Left ventricle myocardium superior (tissue), 1 donor: ENCODE measurements around the gene TSC22D1. TPM values are rescaled to one million over a fixed set of nuclear protein-coding genes. Genes with fewer than 3 reads are reported as not detected.
A peak's percentile ranks its signal among the peaks of the same experiment; 100 is the strongest.

ENCODE experiments used
- ATAC-seq: fragments of 200-7000 bp; cut with Tn5 transposase; one replicate; pipeline ENCODE4 v1.9.1; 2020; ENCODE audit warnings: mild to moderate bottlenecking, moderate library complexity
- DNase-seq: peaks from one replicate; pipeline ENCODE4 v3.0.0-alpha.2; 2020
- intact Hi-C: fragments of 100-400 bp; cut with micrococcal nuclease; formaldehyde crosslinking; loops from one replicate; pipeline ENCODE4 v1.11.0; 2022
- total RNA-seq: library from RNA; stranded (reverse); fragmentation: NEBNext Ultra II Directional; extraction: Animal tissue kit (Norgen Biotek cat#: 25700); gene quantifications from one replicate; pipeline ENCODE4 v1.2.1, GENCODE V29; 2021
- donor health status: DM: no; HTN: yes; CAD: no; lungs with severe emphysema.

Gene TSC22D1
- total RNA-seq, 1 donor from 2014 or later = 180 TPM

DNA sequence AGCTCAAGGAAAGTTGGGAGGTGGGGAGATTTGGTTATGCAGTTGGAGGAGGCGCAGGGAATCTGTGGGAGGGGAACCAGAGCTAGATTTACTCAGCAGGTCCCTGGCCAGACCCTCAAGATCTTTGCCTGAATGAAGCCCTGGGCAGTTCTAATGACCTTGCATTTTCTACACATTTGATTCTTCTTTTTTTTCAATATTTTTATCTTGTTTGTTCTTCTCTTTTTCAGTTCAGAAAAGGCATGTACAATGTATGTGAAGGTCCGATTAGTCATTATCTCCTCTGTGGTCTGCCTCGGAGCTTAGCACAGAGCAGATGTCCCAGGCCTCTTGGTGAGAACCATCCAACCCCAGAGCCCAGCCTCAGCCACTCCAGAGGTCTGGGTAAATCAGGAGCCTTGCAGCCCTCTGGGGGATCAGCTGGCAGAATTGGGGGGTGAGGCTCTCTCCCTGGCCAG, 178.3 kb downstream of the TSC22D1 start:
- DNase-seq (no peak), ATAC-seq (no peak)
- intact Hi-C loops = no loop called here

DNA sequence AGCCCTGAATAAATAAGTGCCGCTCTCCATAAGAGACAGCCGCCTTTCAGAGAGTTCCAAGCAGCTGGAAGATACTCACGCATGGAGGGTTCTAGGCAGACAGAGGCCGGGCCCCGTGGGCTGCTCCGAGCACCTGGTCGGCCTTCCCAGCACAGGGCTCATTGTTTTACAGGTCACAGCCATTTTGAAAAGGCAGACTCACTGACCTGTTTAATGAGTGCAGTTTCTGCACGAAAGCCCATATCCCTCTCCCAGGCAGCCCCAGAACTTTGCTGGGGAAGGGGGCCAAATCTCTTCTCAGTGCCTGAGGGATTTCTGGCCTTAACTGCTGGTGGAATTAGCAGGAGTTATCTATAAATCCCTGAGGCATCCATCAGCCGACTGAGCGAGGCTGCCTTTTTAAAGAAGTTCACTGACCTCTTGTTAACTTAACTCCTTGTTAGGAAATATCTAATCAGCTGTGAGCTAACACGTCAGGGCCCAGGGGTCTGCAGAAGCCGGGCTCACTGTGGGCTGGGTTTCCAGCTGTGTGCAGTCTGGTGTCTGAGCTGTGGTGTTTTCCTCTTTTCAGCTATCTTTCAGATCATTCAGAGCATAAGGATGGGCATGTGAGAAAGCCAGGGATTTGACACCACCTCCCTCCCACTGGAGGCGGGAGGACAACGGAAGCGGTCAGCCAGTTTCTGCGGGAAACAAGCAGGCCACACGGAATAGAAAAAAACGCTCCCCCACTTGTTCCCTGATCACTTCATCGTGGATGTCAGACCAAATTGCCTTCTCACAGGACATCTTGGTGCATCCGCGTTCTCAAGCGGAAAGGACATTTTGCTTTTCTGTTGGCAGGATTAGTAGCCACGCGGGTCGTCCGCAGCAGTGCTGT, 179.2 kb downstream of the TSC22D1 start:
- ATAC-seq = peak; percentile 85
- intact Hi-C loops = no loop called here
- peak; percentile 59 for DNase-seq

GRCh38 chr13:44395976-44396694, 180.0 kb downstream of the TSC22D1 start:
- no peak for ATAC-seq
- intact Hi-C loops = no loop called here

DNA sequence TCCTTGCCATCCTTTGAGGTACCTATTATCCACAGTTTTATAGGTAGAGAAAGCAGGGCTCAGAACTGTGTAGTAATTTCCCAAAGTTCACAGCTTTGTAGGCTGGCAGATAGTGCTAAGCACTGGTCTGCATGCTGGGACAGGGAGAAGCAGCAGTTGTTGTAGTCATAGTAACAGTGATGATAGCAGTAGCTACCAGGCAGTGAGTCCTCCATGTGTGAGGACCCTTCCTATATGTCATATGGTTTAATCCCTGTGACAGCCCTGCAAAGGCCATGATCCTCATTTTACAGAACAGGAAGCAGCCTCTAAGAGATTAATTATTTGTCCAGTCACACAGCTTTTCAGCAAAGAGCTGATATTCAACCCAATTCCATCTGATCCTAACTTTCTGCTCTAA, 181.5 kb downstream of the TSC22D1 start:
- DNase-seq = no peak
- intact Hi-C loops = no loop called here

More at GRCh38 chr13:44395976-44396694, 180.0 kb downstream of the TSC22D1 start:
- no peak for DNase-seq

DNA sequence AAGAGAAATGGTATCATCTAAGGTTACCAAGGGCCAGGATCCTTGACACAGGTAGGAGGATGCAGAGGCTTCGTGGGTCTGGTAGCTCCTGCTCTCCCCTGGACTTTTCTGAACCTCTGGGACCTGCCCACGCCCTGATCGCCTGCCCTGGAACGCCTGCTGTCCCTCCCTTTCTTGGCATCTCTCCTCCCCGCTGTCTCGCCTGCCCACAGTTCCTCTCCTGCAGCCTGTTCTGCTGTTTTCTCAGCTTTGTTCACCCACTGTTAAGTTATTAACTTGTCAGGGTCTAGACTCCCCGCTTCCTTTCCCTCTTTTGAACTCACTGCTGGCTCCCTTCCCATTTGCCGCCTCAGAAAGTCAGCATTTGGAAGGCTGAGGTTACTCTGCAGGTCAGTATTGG, 182.7 kb downstream of the TSC22D1 start:
- ATAC-seq = no peak
- DNase-seq = no peak
- intact Hi-C loops = no loop called here

More for the DNA sequence above, 181.5 kb downstream of the TSC22D1 start:
- no peak for ATAC-seq

- ATAC-seq (no peak), DNase-seq (no peak)
- intact Hi-C loops = no loop called here
These were observed 186.3 kb downstream of the TSC22D1 start for GRCh38 chr13:44389876-44390275.

- DNase-seq (no peak), ATAC-seq (no peak)
- intact Hi-C loops = no loop called here
These were observed 187.0 kb downstream of the TSC22D1 start for GRCh38 chr13:44389060-44389666.

- DNase-seq = peak; percentile 57
- intact Hi-C loops = no loop called here
- peak; percentile 79 for ATAC-seq
These were observed 187.6 kb downstream of the TSC22D1 start for GRCh38 chr13:44388427-44389059.

DNA sequence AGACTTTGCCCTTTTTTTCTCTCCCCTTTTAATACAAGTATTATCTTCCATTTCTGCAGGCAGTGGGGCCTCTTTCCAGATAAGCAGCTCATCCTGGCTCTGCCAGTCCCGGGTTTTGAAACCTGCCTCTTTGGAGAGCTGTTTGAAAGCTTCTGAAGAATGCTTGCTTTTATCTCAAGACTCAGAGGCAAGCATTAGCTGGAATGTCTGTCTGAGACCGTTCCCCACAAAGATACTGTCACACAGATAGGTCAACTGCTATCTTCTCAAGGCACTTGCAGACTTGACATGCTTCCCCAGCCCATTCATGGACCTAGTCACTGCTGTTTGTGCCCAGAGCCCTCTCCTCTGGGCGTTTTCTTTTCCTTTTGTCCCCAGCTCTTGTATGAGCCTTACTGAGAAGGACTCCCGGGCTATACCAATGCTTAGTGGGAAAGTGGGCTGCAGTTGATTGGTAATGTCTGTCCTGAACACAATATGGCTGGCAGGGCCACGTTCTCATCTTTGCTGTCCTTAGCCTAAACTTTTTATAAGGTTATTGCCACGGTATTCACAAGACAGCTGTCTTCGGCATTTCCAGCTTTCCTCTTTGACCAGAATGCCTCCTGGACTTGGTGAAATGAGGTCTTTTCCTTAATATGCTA, 189.1 kb downstream of the TSC22D1 start:
- intact Hi-C loops = no loop called here
- DNase-seq = no peak
- ATAC-seq = no peak

GRCh38 chr13:44385847-44386246, 190.3 kb downstream of the TSC22D1 start:
- no peak for ATAC-seq
- intact Hi-C loops = no loop called here

GRCh38 chr13:44385401-44385800, 190.7 kb downstream of the TSC22D1 start:
- intact Hi-C loops = no loop called here
- ATAC-seq (no peak), DNase-seq (no peak)

More at GRCh38 chr13:44385847-44386246, 190.3 kb downstream of the TSC22D1 start:
- no peak for DNase-seq

DNA sequence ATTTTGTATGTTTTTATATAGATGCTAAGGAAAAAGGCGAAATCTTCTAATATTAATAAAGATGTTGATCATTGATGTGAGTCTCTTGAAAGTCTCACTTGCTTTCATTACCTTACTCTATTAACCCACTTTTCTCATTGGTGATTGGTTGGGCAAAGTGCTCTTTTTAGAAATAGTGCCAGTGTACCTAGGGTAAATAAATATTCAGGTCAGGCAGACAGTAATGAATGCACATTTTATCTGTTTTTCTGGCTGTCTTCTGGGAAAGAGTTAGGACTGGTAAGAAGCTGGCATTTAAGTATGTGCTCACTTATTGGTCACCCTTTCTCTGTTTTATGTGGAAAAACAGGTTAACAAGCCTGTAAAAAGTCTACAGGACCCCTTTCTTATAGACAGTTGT, 191.4 kb downstream of the TSC22D1 start:
- ATAC-seq = no peak
- DNase-seq = no peak
- intact Hi-C loops = no loop called here

DNA sequence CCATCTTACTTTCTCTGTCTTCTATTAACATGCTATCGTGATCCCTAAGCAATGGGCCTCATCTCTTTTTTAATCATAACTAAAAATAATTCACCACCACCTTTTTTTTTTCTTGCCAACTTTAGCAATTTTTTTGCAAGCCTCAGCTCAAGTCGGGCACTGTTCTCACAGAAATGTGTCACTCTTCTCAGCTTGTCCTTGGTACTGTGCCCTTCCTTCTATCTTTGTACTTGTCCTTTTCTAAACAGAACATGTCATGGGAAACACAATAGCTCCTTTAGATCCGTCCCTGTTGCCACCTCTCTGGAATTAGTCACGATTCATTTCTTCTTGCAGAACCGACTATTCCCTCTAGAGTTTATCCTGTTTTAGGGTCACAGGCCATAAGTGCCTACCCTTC, 192.2 kb downstream of the TSC22D1 start:
- ATAC-seq (peak; percentile 81), DNase-seq (no peak)
- intact Hi-C loops = no loop called here

DNA sequence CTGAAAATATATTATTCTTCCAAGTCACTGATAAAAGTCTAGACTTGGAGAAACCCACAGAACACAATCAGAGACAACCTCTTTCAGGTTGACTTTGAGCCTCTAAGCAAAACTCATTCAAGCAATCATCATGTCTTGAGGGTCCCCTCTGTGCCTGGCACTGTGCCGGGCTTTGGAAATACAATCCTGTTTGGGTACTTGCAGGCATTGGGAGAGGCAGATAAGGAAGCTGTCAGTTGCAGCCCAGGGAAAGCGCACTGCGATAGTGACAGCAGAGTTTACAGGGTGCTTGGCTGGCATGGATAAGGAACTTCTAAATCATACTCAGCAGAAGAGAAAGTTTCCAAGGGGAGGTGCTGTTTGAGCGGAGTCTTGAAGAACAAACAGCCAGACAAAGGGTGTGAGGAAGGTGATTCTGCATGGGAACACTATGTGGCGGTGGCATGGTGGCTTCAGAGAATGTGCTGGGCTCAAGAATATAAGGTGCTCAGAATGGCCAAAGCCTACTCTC, 193.4 kb downstream of the TSC22D1 start:
- intact Hi-C loops = no loop called here
- peak; percentile 52 for DNase-seq

More for the DNA sequence above, 193.4 kb downstream of the TSC22D1 start:
- peak; percentile 70 for ATAC-seq

Other genes with a start within 250 kb of the TSC22D1 start
- gene SERP2, start 202.5 kb downstream of the TSC22D1 start, total RNA-seq = 12.4 TPM